GM23338 (cell line): ENCODE results near the gene MTRR. TPM values are rescaled to one million over a fixed set of nuclear protein-coding genes. Genes with fewer than 3 reads are reported as not detected.

Experiments
- ATAC-seq: fragments of 200-7000 bp; cut with Tn5 transposase; 3 replicates; pipeline ENCODE4 v1.9.1; 2020
- DNase-seq: peaks from one replicate; pipeline ENCODE4 v3.0.0-alpha.2; 2015; ENCODE audit warnings: low spot score
- H2AFZ ChIP-seq: fragments of 200-600 bp; sonication (generic); 2 replicates; pipeline ENCODE4 v1.8.0; 2016; ENCODE audit warnings: antibody characterized with exemption, mild to moderate bottlenecking, moderate library complexity
- H3F3A ChIP-seq: fragments of 200-600 bp; sonication (generic); replicated peaks from 2 replicates; pipeline ENCODE4 v1.8.0; 2017; ENCODE audit warnings: antibody characterized with exemption, mixed run types, low read depth
- H3K27ac ChIP-seq: fragments of 200-600 bp; sonication (generic); 2 replicates; pipeline ENCODE4 v1.6.1; 2016; ENCODE audit warnings: low read depth
- H3K27me3 ChIP-seq: fragments of 200-600 bp; sonication (generic); 2 replicates; pipeline ENCODE4 v1.8.0; 2016; ENCODE audit warnings: mild to moderate bottlenecking, mixed run types, moderate library complexity; ENCODE audit not compliant: insufficient read depth
- H3K36me3 ChIP-seq: fragments of 200-600 bp; sonication (generic); 2 replicates; pipeline ENCODE4 v1.8.0; 2016; ENCODE audit warnings: mild to moderate bottlenecking; ENCODE audit not compliant: insufficient read depth
- H3K4me1 ChIP-seq: fragments of 200-600 bp; sonication (generic); 2 replicates; pipeline ENCODE4 v1.8.0; 2016; ENCODE audit warnings: mild to moderate bottlenecking, moderate library complexity; ENCODE audit not compliant: insufficient read depth
- H3K4me2 ChIP-seq: fragments of 200-600 bp; sonication (generic); 2 replicates; pipeline ENCODE4 v1.7.1; 2017; ENCODE audit warnings: mixed run types
- H3K4me3 ChIP-seq: fragments of 200-600 bp; sonication (generic); 2 replicates; pipeline ENCODE4 v1.6.1; 2016; ENCODE audit warnings: mixed run types
- H3K79me2 ChIP-seq: fragments of 200-600 bp; sonication (generic); replicated peaks from 2 replicates; pipeline ENCODE4 v1.8.0; 2017; ENCODE audit warnings: mild to moderate bottlenecking; ENCODE audit not compliant: insufficient read depth
- H3K9me2 ChIP-seq: fragments of 200-600 bp; sonication (generic); 2 replicates; pipeline ENCODE4 v1.8.0; 2017; ENCODE audit not compliant: insufficient read depth
- H4K20me1 ChIP-seq: fragments of 200-600 bp; sonication (generic); replicated peaks from 2 replicates; pipeline ENCODE4 v1.8.0; 2017; ENCODE audit warnings: mild to moderate bottlenecking; ENCODE audit not compliant: insufficient read depth
- H3K27ac Mint-ChIP-seq: 2 replicates; pipeline ENCODE4 v1.8.0; 2020; ENCODE audit warnings: inconsistent platforms, mild to moderate bottlenecking, moderate library complexity, mixed read lengths
- H3K27me3 Mint-ChIP-seq: 3 replicates; pipeline ENCODE4 v1.8.0; 2022; ENCODE audit warnings: low read depth, mild to moderate bottlenecking, moderate library complexity, mixed read lengths, inconsistent platforms; ENCODE audit not compliant: insufficient read depth, poor library complexity
- H3K36me3 Mint-ChIP-seq: 3 replicates; pipeline ENCODE4 v1.8.0; 2021; ENCODE audit warnings: low read depth, mild to moderate bottlenecking, inconsistent platforms, moderate library complexity, mixed read lengths
- H3K4me1 Mint-ChIP-seq: 3 replicates; pipeline ENCODE4 v1.8.0; 2020; ENCODE audit warnings: mild to moderate bottlenecking, inconsistent platforms, mixed read lengths
- H3K4me3 Mint-ChIP-seq: 3 replicates; pipeline ENCODE4 v1.8.0; 2021; ENCODE audit warnings: moderate library complexity, mild to moderate bottlenecking, inconsistent platforms, mixed read lengths
- H3K9me3 Mint-ChIP-seq: 3 replicates; pipeline ENCODE4 v1.8.0; 2020; ENCODE audit warnings: moderate library complexity, mild to moderate bottlenecking, inconsistent platforms, mixed read lengths
- CREB1 ChIP-seq: fragments of 250-450 bp; sonication (Bioruptor Pico); IDR thresholded peaks from 2 replicates; pipeline ENCODE4 v1.5.0; 2020; ENCODE audit warnings: low read depth, mild to moderate bottlenecking, moderate library complexity
- CTCF ChIP-seq, 2 experiments: fragments of 200-600 bp in 1 of 2; sonication (generic) in 1 of 2; conservative IDR thresholded peaks; 2 replicates each; pipeline versions ENCODE4 v1.5.1 to v1.6.1; 2016 to 2017; ENCODE audit warnings: antibody characterized with exemption in 2 of 2, low read depth in 2 of 2, mild to moderate bottlenecking in 2 of 2, moderate library complexity in 1 of 2
- NANOG ChIP-seq: IDR thresholded peaks from 2 replicates; pipeline ENCODE4 v1.6.1; 2016; ENCODE audit warnings: antibody characterized with exemption, borderline replicate concordance
- STAT1 ChIP-seq: IDR thresholded peaks from one replicate; pipeline ENCODE4 v1.6.1; 2016; ENCODE audit warnings: antibody characterized with exemption; ENCODE audit not compliant: unreplicated experiment
- polyA plus RNA-seq: library from polyadenylated mRNA; unstranded; fragments of >200 nt; fragmentation: Nextera tagmentation; extraction: Ambion mirVana; gene quantifications from 2 replicates; pipeline ENCODE4 v1.2.1, GENCODE V29; 2016
- total RNA-seq: library from RNA; depleted of rRNA; stranded (reverse); fragments of >200 nt; shearing (Covaris generic); gene quantifications from 2 replicates; pipeline ENCODE4 v1.2.3, GENCODE V29; 2014
- TF ChIP-seq, protein P1 (sequence below): fragments of 250-450 bp; sonication (Bioruptor Pico); IDR thresholded peaks from 2 replicates; pipeline ENCODE4 v1.5.0; 2020; ENCODE audit warnings: mild to moderate bottlenecking, moderate library complexity

Gene MTRR
- total and polyA plus RNA-seq, 2 experiments from 2014 or later = 16.5 to 55.9 TPM

DNA sequence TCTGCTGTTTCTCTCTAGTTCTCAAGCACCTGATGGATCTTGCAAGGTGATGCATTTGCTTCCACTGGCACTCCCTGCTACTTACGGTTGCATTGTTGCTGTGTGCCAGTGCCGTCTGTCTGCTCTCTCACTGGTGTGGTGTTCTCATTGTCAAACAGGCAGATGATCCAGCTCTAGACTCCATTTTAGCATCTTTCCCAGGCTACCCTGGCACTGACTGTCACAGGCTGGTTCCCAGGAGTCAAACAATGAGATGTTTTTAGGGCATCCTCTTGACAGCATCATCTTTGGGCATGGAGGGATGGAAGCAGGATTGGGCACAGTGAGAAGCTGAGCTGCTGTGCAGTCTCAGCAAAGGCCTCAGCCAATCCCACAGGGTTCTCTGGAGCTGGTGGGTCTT, 12.9 kb downstream of the MTRR start (continued):
- TF ChIP-seq, protein P1, sequence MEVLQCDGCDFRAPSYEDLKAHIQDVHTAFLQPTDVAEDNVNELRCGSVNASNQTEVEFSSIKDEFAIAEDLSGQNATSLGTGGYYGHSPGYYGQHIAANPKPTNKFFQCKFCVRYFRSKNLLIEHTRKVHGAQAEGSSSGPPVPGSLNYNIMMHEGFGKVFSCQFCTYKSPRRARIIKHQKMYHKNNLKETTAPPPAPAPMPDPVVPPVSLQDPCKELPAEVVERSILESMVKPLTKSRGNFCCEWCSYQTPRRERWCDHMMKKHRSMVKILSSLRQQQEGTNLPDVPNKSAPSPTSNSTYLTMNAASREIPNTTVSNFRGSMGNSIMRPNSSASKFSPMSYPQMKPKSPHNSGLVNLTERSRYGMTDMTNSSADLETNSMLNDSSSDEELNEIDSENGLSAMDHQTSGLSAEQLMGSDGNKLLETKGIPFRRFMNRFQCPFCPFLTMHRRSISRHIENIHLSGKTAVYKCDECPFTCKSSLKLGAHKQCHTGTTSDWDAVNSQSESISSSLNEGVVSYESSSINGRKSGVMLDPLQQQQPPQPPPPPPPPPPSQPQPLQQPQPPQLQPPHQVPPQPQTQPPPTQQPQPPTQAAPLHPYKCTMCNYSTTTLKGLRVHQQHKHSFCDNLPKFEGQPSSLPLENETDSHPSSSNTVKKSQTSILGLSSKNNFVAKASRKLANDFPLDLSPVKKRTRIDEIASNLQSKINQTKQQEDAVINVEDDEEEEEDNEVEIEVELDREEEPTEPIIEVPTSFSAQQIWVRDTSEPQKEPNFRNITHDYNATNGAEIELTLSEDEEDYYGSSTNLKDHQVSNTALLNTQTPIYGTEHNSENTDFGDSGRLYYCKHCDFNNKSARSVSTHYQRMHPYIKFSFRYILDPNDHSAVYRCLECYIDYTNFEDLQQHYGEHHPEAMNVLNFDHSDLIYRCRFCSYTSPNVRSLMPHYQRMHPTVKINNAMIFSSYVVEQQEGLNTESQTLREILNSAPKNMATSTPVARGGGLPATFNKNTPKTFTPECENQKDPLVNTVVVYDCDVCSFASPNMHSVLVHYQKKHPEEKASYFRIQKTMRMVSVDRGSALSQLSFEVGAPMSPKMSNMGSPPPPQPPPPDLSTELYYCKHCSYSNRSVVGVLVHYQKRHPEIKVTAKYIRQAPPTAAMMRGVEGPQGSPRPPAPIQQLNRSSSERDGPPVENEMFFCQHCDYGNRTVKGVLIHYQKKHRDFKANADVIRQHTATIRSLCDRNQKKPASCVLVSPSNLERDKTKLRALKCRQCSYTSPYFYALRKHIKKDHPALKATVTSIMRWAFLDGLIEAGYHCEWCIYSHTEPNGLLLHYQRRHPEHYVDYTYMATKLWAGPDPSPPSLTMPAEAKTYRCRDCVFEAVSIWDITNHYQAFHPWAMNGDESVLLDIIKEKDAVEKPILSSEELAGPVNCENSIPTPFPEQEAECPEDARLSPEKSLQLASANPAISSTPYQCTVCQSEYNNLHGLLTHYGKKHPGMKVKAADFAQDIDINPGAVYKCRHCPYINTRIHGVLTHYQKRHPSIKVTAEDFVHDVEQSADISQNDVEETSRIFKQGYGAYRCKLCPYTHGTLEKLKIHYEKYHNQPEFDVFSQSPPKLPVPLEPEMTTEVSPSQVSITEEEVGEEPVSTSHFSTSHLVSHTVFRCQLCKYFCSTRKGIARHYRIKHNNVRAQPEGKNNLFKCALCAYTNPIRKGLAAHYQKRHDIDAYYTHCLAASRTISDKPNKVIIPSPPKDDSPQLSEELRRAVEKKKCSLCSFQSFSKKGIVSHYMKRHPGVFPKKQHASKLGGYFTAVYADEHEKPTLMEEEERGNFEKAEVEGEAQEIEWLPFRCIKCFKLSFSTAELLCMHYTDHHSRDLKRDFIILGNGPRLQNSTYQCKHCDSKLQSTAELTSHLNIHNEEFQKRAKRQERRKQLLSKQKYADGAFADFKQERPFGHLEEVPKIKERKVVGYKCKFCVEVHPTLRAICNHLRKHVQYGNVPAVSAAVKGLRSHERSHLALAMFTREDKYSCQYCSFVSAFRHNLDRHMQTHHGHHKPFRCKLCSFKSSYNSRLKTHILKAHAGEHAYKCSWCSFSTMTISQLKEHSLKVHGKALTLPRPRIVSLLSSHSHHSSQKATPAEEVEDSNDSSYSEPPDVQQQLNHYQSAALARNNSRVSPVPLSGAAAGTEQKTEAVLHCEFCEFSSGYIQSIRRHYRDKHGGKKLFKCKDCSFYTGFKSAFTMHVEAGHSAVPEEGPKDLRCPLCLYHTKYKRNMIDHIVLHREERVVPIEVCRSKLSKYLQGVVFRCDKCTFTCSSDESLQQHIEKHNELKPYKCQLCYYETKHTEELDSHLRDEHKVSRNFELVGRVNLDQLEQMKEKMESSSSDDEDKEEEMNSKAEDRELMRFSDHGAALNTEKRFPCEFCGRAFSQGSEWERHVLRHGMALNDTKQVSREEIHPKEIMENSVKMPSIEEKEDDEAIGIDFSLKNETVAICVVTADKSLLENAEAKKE (CRISPR knock-in tag) = no peak
- TF ChIP-seq CTCF (conservative IDR thresholded peaks at IDR 0.05; ENCODE audit: low read depth in 2 of 2) = no peak

DNA sequence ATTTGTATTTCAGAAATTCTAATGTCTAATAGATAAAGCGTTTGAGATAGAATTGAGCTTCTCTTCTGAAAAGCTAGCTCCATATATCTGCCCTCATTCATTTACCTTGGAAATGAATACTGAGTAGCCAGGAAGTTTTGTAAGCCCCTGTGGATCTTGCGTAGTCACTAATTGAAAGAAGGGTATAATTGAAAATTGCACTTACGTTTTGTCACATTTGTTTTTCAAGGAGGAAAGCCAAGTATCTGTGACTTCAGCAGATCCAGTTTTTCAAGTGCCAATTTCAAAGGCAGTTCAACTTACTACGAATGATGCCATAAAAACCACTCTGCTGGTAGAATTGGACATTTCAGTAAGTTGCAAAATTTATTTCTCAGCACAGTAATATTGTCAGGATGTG, 14.0 kb downstream of the MTRR start:
- DNase-seq = no peak
- TF ChIP-seq, protein P1 (CRISPR knock-in tag) = no peak
- no peak for TF ChIP-seq CREB1 (CRISPR knock-in tag)
- TF ChIP-seq STAT1 = no peak
- no peak for TF ChIP-seq NANOG
- TF ChIP-seq CTCF (conservative IDR thresholded peaks at IDR 0.05; ENCODE audit: low read depth in 2 of 2) = no peak

More for the DNA sequence above, 14.0 kb downstream of the MTRR start:
- Mint-ChIP-seq H3K4me1 (no peaks in the 10 kb centered on the region), H3K36me3 (peaks cover 63% of the 10 kb centered on the region), H3K27me3 (no peaks in the 10 kb centered on the region), H3K27ac (no peak overlapping the region), H3K9me3 (no peaks in the 10 kb centered on the region), H3K4me3 (no peak overlapping the region)
- H3K4me2 ChIP-seq = no peak overlapping the region
- H4K20me1 ChIP-seq = no peaks in the 10 kb centered on the region; the same call in 1 of the 2 replicates
- H2AFZ ChIP-seq = no peak overlapping the region
- no peak overlapping the region for H3K27ac ChIP-seq
- H3K79me2 ChIP-seq = peaks cover 11% of the 10 kb centered on the region
- no peaks in the 10 kb centered on the region for H3F3A ChIP-seq
- no peaks in the 10 kb centered on the region for H3K27me3 ChIP-seq
- H3K4me1 ChIP-seq = no peaks in the 10 kb centered on the region
- ATAC-seq = no peak
- H3K9me2 ChIP-seq = no peaks in the 10 kb centered on the region
- no peak overlapping the region for H3K4me3 ChIP-seq
- H3K36me3 ChIP-seq = peaks cover 48% of the 10 kb centered on the region
